GM18505 (cell line): Measurements from ENCODE around the gene EVI5L.

ENCODE experiments used
- ATAC-seq: cut with Tn5 transposase; IDR thresholded peaks from one replicate; pipeline ENCODE4 v1.9.1; 2021; ENCODE audit not compliant: unreplicated experiment
- POLR2A ChIP-seq: IDR thresholded peaks from 4 replicates; pipeline ENCODE4 v1.6.1; 2011; ENCODE audit warnings: borderline replicate concordance; ENCODE audit not compliant: insufficient read depth, insufficient read length; ENCODE audit errors: extremely low read depth

Gene EVI5L

DNA sequence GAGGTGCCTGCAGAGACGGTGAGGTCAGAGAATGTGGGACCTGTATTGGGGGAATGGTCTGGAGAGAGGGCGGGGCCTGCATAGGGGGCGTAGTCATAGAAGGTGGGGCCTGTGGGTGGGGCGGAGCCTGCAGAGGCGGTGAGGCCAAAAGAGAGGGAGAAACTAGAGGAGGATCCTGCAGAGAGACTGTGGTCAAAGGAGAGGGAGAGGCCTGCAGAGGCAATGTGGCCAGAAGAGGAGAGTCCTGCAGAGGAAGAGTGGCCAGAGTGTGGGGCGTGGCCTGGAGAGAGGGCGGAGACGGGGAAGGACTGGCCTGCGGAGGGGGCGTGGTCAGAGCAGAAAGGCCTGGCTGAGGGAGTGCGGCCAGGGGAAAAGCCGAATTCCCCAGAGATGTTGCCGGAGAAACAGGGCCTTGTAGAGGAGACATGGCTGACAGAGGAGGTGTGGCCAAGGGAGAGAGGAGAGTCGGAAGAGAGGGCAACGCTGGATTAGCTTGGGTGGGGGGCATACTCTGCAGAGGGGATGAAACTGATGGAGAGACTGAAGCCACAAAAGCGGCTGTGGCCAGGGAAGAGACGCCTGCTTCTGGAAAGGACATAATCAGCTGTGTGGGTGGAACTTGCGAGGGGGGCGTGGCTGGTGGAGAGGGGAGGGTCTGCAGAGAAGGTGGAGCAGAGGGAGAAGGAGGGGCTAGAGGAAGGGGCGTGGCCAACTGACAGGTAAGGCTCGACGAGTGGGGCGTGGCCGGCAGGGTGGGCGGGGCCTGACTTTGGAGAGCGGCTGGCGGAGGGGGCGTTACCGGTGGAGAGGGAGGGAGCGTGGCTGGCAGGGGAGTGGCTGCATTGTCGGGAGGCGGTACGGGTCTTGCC lies 41.7 kb downstream of the EVI5L start:
- no peak for TF ChIP-seq POLR2A
- no peak for ATAC-seq

- no peak for ATAC-seq
- TF ChIP-seq POLR2A, result no peak
Measured at GRCh38 chr19:7872306-7873204, 42.5 kb downstream of the EVI5L start.

DNA sequence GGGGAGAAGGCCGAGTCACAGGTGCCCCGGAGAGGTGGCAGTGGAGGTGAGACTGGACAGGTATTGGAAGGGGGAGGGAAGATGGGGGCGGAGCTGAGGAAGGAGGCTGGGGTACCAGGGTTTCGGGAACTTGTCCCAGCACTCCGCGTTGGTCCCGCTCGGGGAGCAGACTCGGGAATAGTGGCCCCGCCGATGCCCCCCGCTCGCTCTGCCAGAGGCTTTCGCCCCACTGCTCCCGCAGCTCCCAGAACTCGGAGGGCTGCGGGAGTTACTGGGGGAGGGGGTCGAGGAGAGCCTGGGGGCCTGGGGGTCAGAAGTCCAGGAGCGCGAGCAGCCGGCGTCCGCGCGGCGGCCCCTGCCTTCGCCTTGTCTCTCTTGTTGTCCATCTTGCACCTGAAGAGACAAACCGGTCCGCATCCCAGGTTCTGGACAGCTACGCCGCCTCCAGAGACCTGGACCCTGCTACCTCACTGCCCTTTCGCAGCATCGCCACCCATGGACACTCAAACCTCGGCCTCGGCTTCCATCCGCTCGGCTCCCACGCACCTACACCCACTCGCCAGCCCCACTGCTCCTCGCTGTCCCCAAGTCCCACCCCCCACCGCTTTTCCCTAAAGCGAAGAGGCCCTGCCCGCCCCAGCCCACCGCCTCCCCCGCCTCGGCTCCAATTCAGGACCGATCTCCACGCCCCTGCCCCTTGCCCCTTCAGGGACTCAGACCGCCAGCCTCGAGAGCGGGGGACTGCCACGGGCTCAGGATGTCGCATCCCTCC lies 43.5 kb downstream of the EVI5L start:
- TF ChIP-seq POLR2A, result no peak
- ATAC-seq, result no peak

GRCh38 chr19:7874076-7874896 lies 44.3 kb downstream of the EVI5L start, which contains the start of gene PRR36:
Gene PRR36, minus strand, starts transcription at chr19:7874390. Its CDS starts 701 bp downstream, at chr19:7873689.
- no peak for ATAC-seq
- TF ChIP-seq POLR2A, result no peak

- no peak for TF ChIP-seq POLR2A
- ATAC-seq, result no peak
Measured at GRCh38 chr19:7874897-7875273, 44.9 kb downstream of the EVI5L start.

DNA sequence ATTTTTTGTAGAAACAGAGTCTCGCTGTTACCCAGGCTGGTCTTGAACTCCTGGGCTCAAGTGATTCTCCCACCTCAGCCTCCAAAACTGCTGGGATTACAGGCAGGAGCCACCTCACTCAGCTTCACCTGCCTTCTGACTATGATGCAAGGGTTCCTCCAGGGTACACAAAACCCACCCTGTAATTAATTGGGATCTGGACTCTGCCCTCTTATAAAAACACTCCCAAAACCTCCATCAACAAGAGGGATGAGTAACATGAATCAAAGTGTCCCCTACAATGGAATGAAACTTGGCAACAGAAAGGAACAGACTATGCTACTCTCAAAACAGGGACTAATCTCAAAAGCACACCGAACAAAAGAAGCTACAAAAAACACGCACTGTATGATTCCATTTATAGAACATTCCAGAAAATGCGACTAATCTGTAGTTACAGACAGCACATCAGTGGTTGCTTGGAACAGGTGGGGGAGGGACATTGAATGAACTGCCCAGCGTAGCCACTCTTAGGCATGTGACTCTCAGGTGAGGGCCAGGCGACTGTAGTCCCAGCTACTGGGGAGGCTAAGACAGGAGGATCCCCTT lies 47.3 kb downstream of the EVI5L start:
- TF ChIP-seq POLR2A, result no peak
- ATAC-seq, result no peak

GRCh38 chr19:7879111-7879807 lies 49.2 kb downstream of the EVI5L start:
- TF ChIP-seq POLR2A, result no peak
- ATAC-seq, result no peak

DNA sequence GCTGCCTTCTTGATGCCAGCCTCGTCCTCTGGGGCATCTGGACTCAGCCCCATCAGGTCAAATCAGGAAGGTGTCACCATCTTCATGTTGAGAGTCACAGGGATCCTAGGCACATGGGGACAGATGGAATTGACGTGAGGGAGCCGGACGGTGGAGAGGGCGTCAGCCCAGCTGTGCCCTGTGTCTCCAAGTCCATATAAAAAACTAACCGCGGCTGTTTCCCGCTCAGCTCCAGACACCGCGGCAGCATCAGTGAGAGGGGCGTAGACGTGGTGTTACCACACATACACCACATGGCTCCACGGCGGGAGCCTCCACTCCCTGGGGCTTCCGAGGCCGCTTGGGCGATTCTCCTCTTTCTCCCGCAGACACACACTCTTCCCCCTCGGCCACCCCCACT lies 49.8 kb downstream of the EVI5L start:
- ATAC-seq, result no peak
- no peak for TF ChIP-seq POLR2A

DNA sequence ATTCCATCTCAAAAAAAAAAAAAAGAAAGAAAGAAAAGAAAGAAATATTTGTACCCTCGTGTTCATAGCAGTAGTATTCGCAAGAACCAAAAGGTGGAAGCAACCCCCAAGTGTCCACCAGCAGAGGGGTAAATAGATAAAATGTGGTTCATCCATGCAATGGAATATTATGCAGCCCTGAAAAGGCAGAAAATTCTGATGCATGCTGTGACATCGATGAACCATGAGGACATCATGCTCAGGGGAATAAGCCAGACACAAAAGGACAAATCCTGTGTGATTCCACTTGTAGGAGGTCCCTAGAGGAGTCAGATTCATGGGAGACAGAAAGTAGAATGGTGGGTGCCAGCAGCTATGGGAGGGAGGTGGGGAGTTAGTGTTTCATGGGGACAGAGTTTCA lies 51.9 kb downstream of the EVI5L start:
- TF ChIP-seq POLR2A, result no peak
- ATAC-seq, result no peak

GRCh38 chr19:7883105-7883504 lies 53.1 kb downstream of the EVI5L start:
- TF ChIP-seq POLR2A, result no peak
- no peak for ATAC-seq

- no peak for ATAC-seq
- no peak for TF ChIP-seq POLR2A
Measured at GRCh38 chr19:7883796-7884570, 54.0 kb downstream of the EVI5L start.
